Measurements from ENCODE around the gene MRPL18.
"Not testable (repeated sequence)": the region's sequence is repeated elsewhere in the genome, so short reads cannot be mapped to it uniquely, and the experiment has no call there.

MRPL18 gene

DNA sequence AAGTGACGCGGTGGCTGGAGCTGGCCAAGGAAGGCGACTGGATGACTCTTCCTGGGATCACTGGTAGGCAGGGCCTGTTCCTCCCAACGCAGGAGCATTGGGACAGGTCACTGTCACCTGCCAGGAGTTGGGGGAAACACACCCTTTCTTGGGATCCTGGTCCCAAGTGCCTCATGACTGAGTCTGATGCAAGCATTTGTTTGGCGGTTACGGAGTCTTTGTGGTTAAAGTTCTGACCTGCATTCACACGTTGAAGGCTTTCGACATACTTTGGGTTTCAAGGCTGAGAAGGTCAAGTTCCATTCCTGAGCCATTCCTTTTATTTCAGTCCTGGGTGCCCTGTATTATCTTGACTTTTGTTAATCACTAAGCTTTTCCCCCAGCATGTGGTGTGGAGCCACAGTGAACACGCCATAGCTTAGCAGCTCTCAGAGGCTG lies 15.8 kb downstream of the MRPL18 start:
- DNase-seq (ENCODE audit: low read depth): no peak
- no peak for TF ChIP-seq CTCF (IDR thresholded peaks at IDR 0.05; ENCODE audit: control insufficient read depth, insufficient read depth, low read depth, low read length, missing control alignments)
- no peak overlapping the region for H3K4me3 ChIP-seq (ENCODE audit: control insufficient read depth, low read depth, low read length)

DNA sequence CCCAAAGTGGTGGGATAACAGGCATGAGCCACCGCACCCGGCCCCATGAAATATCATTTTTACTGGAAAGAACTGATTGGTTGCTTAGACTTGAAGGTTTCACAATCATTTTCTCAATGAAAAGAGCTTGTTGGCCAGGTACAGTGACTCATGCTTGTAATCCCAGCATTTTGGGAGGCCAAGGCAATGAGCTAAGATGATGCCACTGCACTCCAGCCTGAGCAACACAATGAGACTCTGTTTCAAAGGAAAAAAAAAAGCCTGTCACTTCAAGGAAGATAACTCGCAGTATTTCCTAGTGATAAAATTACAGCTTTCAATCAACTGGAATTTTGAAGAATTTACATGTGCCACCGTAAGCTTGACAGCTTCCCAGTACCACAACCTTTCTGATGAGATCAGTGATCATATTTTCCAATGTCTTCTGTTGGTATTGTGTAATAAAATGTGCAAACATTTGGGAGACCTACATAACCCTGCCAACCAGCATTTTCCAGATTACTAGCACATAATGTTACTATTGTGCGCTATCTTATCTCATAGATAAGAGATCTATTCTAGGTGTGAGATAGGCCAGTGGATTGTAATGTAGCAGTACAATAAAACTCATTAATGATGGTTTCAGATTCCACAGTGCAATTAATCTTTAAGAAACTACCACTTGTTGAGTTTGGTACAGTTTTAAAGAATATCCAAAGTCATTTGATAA lies 17.0 kb downstream of the MRPL18 start:
- H3K4me3 ChIP-seq (ENCODE audit: control insufficient read depth, low read depth, low read length): no peak overlapping the region
- TF ChIP-seq CTCF (IDR thresholded peaks at IDR 0.05; ENCODE audit: control insufficient read depth, insufficient read depth, low read depth, low read length, missing control alignments): no peak
- DNase-seq (ENCODE audit: low read depth): no peak

DNA sequence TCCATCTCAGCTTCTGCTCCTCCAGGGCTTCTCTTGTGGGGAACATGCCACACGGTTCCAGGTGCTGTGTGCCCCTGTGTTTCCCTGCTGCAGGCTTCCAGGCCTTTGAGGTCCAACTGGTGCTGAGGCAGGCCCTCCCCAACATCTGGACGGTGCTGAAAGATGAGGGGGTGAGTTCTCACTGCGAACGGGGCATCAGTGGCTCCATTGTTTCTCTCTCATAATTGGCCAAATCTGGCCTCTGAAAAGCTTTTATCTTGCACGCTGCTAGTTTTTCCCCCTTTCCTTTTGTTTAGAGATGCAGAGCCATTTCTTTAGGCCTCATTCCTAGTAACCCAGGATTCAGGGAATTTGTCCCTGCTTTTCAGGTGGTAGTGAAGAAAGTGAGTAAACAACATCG lies 18.4 kb downstream of the MRPL18 start:
- no peak for TF ChIP-seq CTCF (IDR thresholded peaks at IDR 0.05; ENCODE audit: control insufficient read depth, insufficient read depth, low read depth, low read length, missing control alignments)
- no peak overlapping the region for H3K4me3 ChIP-seq (ENCODE audit: control insufficient read depth, low read depth, low read length)
- no peak for DNase-seq (ENCODE audit: low read depth)

DNA sequence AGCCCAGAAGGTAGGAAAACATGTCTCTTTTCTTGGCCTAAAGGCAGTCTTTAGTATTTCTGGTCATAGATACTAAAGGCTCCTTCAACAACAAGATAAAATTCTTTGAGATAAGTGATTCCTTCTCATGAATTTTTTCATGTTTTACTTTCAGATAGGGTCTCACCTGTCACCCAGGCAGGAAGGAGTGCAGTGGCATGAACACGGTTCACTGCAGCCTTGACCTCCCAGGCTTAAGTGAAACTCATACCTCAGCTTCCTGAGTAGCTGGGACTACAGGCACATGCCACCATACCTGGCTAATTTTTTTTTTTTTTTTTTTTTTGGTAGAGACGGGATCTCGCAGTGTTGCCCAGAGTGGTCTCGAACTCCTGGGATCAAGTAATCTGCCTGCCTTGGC lies 18.9 kb downstream of the MRPL18 start:
- H3K4me3 ChIP-seq (ENCODE audit: control insufficient read depth, low read depth, low read length): no peak overlapping the region
- no peak for DNase-seq (ENCODE audit: low read depth)
- no peak for TF ChIP-seq CTCF (IDR thresholded peaks at IDR 0.05; ENCODE audit: control insufficient read depth, insufficient read depth, low read depth, low read length, missing control alignments)

GRCh38 chr6:159813781-159814180 lies 23.5 kb downstream of the MRPL18 start:
- no peak overlapping the region for H3K4me3 ChIP-seq (ENCODE audit: control insufficient read depth, low read depth, low read length)
- TF ChIP-seq CTCF (IDR thresholded peaks at IDR 0.05; ENCODE audit: control insufficient read depth, insufficient read depth, low read depth, low read length, missing control alignments): no peak
- no peak for DNase-seq (ENCODE audit: low read depth)

DNA sequence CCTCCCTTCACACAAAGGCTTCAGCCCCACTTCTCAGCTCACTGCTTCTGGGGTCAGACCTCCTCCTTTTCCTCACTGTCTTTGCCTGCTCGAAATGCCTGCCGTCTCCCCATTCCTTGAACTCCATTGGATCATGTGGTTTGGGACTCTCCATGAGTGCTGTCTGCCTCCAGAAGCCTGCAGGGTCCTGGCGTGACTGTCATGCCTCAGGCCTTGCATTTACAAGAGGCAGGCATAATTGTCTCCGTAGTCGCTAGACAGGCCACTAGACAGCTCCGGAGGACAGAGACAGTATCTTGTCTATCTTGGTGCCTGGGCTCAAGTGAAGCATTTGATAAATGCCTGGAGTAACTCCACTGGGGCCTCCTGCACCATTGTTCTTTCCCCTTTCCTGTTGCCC lies 25.1 kb downstream of the MRPL18 start:
- no peak overlapping the region for H3K4me3 ChIP-seq (ENCODE audit: control insufficient read depth, low read depth, low read length)
- DNase-seq (ENCODE audit: low read depth): no peak
- TF ChIP-seq CTCF (IDR thresholded peaks at IDR 0.05; ENCODE audit: control insufficient read depth, insufficient read depth, low read depth, low read length, missing control alignments): no peak

GRCh38 chr6:159816775-159817174 lies 26.5 kb downstream of the MRPL18 start:
- DNase-seq (ENCODE audit: low read depth); H3K4me3 ChIP-seq (ENCODE audit: control insufficient read depth, low read depth, low read length): not testable (repeated sequence)
